CD8-positive, alpha-beta memory T cell (primary cell): ENCODE data around the gene MELK. TPM values are rescaled to one million over a fixed set of nuclear protein-coding genes. Genes with fewer than 3 reads are reported as not detected.

Experiments used
- CTCF ChIA-PET: fragments of 350-600 bp; sonication (Branson Sonifier 250); formaldehyde crosslinking; loops from one replicate; lab custom pipeline; 2021; ENCODE audit warnings: antibody characterized with exemption; lab: Charles Lee
- POLR2A ChIA-PET: fragments of 350-600 bp; sonication (Branson Sonifier 250); formaldehyde crosslinking; loops from one replicate; lab custom pipeline; 2021; ENCODE audit warnings: antibody characterized with exemption; lab: Charles Lee
- DNase-seq, 5 donors: peaks; one replicate each; pipeline versions ENCODE4 v3.0.0 to v3.0.0-alpha.2; 2020 to 2022; ENCODE audit warnings: mixed read lengths in 1 of 5
- H3K27ac ChIP-seq: one replicate; pipeline ENCODE4 v1.7.0; 2013; ENCODE audit warnings: low read depth, mild to moderate bottlenecking, low read length, moderate library complexity
- H3K27me3 ChIP-seq: 2 replicates; pipeline ENCODE4 v1.7.0; 2013; ENCODE audit warnings: low read length, mild to moderate bottlenecking; ENCODE audit not compliant: insufficient read depth, poor library complexity, severe bottlenecking
- H3K36me3 ChIP-seq: 2 replicates; pipeline ENCODE4 v1.7.0; 2013; ENCODE audit warnings: mild to moderate bottlenecking, low read length, moderate library complexity; ENCODE audit not compliant: insufficient read depth
- H3K4me1 ChIP-seq: 2 replicates; pipeline ENCODE4 v1.7.0; 2013; ENCODE audit warnings: mild to moderate bottlenecking, low read length, moderate library complexity; ENCODE audit not compliant: insufficient read depth
- H3K4me3 ChIP-seq: 2 replicates; pipeline ENCODE4 v1.7.0; 2013; ENCODE audit warnings: mild to moderate bottlenecking, low read length
- H3K9me3 ChIP-seq: 2 replicates; pipeline ENCODE4 v1.7.0; 2013; ENCODE audit warnings: mild to moderate bottlenecking, low read length
- H3K27ac Mint-ChIP-seq, 8 donors: one replicate each; pipeline ENCODE4 v1.8.0; 2020 to 2021; ENCODE audit warnings: mixed read lengths in 8 of 8, mild to moderate bottlenecking in 6 of 8, inconsistent platforms in 3 of 8, moderate library complexity in 3 of 8
- H3K27me3 Mint-ChIP-seq, 2 donors: one replicate each; pipeline ENCODE4 v1.8.0; 2020 to 2021; ENCODE audit warnings: mixed read lengths in 2 of 2, mild to moderate bottlenecking in 1 of 2, moderate library complexity in 1 of 2
- H3K36me3 Mint-ChIP-seq, 3 donors: one replicate each; pipeline ENCODE4 v1.8.0; 2020 to 2021; ENCODE audit warnings: mixed read lengths in 3 of 3, inconsistent platforms in 1 of 3, mild to moderate bottlenecking in 1 of 3
- H3K4me1 Mint-ChIP-seq, 3 donors: one replicate each; pipeline ENCODE4 v1.8.0; 2020 to 2021; ENCODE audit warnings: mixed read lengths in 3 of 3, inconsistent platforms in 1 of 3, mild to moderate bottlenecking in 1 of 3
- H3K4me3 Mint-ChIP-seq, 7 donors: one replicate each; pipeline ENCODE4 v1.8.0; 2020 to 2021; ENCODE audit warnings: mixed read lengths in 7 of 7, mild to moderate bottlenecking in 6 of 7, moderate library complexity in 4 of 7, inconsistent platforms in 2 of 7
- H3K9me3 Mint-ChIP-seq, 5 donors: one replicate each; pipeline ENCODE4 v1.8.0; 2020 to 2022; ENCODE audit warnings: mixed read lengths in 5 of 5, mild to moderate bottlenecking in 3 of 5, moderate library complexity in 2 of 5, inconsistent platforms in 1 of 5
- polyA plus RNA-seq: library from polyadenylated mRNA; unstranded; fragments of 300-500 nt; fragmentation: Illumina TruSeq; gene quantifications from one replicate; pipeline ENCODE4 v1.2.3, GENCODE V29; 2021
- total RNA-seq, 2 experiments: library from RNA; stranded (reverse); gene quantifications; one replicate each; pipeline ENCODE4 v1.2.3, GENCODE V29; 2021

Gene MELK
- total and polyA plus RNA-seq, 3 experiments from 2014 or later: 51.0 to 51.6 TPM; not detected in 1

- H3K4me3 ChIP-seq: no peak overlapping the region
- CTCF ChIA-PET: no interaction called here
Observed at GRCh38 chr9:36623280-36623679, 50.6 kb downstream of the MELK start.

GRCh38 chr9:36625006-36625615, 52.4 kb downstream of the MELK start:
- Mint-ChIP-seq H3K27ac (no peak overlapping the region), H3K36me3 (no peaks in the 10 kb centered on the region), H3K4me3 (no peak overlapping the region), H3K9me3 (no peaks in the 10 kb centered on the region), H3K4me1 (no peaks in the 10 kb centered on the region), H3K27me3 (no peaks in the 10 kb centered on the region)
- Histone ChIP-seq H3K36me3 (no peaks in the 10 kb centered on the region), H3K27me3 (no peaks in the 10 kb centered on the region), H3K4me1 (no peaks in the 10 kb centered on the region), H3K9me3 (no peaks in the 10 kb centered on the region), H3K27ac (no peak overlapping the region), H3K4me3 (no peak overlapping the region)
- DNase-seq: no peak
- ChIA-PET POLR2A (no interaction called here), CTCF (no interaction called here)

More at GRCh38 chr9:36623280-36623679, 50.6 kb downstream of the MELK start:
- Histone ChIP-seq H3K27ac (no peak overlapping the region), H3K36me3 (no peaks in the 10 kb centered on the region), H3K9me3 (no peaks in the 10 kb centered on the region), H3K4me1 (no peaks in the 10 kb centered on the region), H3K27me3 (no peaks in the 10 kb centered on the region)
- H3K27me3 Mint-ChIP-seq: no peaks in the 10 kb centered on the region
- POLR2A ChIA-PET: no interaction called here
- no peaks in the 10 kb centered on the region for H3K36me3 Mint-ChIP-seq
- no peak overlapping the region for H3K27ac Mint-ChIP-seq
- no peaks in the 10 kb centered on the region for H3K9me3 Mint-ChIP-seq
- DNase-seq: no peak
- no peaks in the 10 kb centered on the region for H3K4me1 Mint-ChIP-seq
- no peak overlapping the region for H3K4me3 Mint-ChIP-seq

GRCh38 chr9:36632892-36633291, 60.2 kb downstream of the MELK start:
- CTCF ChIA-PET: interaction anchor here (0.6 to 0.9 kb wide), 3 partner anchors 13 to 96 kb away, joined by 3 to 4 read pairs (median 3); no protein-coding TSS in a partner anchor

GRCh38 chr9:36637491-36638270, 65.0 kb downstream of the MELK start:
- H3K9me3 Mint-ChIP-seq: no peaks in the 10 kb centered on the region
- H3K27ac Mint-ChIP-seq: no peak overlapping the region
- Histone ChIP-seq H3K4me1 (no peaks in the 10 kb centered on the region), H3K4me3 (no peak overlapping the region), H3K36me3 (no peaks in the 10 kb centered on the region), H3K27ac (no peak overlapping the region), H3K9me3 (no peaks in the 10 kb centered on the region), H3K27me3 (no peaks in the 10 kb centered on the region)
- no peaks in the 10 kb centered on the region for H3K27me3 Mint-ChIP-seq
- CTCF ChIA-PET: interaction anchor here (1.1 kb wide), 1 partner anchor 11 kb away, joined by 3 read pairs; no protein-coding TSS in a partner anchor
- DNase-seq: no peak
- POLR2A ChIA-PET: no interaction called here
- no peak overlapping the region for H3K4me3 Mint-ChIP-seq
- H3K36me3 Mint-ChIP-seq: peaks cover 0 to 1% (median 0%) of the 10 kb centered on the region in 3 donors
- peaks cover 0 to 8% (median 6%) of the 10 kb centered on the region in 3 donors for H3K4me1 Mint-ChIP-seq

More at GRCh38 chr9:36632892-36633291, 60.2 kb downstream of the MELK start:
- no peak overlapping the region for H3K27ac Mint-ChIP-seq
- no peaks in the 10 kb centered on the region for H3K9me3 ChIP-seq
- no peaks in the 10 kb centered on the region for H3K27me3 Mint-ChIP-seq
- no peak overlapping the region for H3K27ac ChIP-seq
- H3K4me1 ChIP-seq: no peaks in the 10 kb centered on the region
- no peaks in the 10 kb centered on the region for H3K4me1 Mint-ChIP-seq
- no peaks in the 10 kb centered on the region for H3K27me3 ChIP-seq
- H3K36me3 Mint-ChIP-seq: no peaks in the 10 kb centered on the region
- no peak overlapping the region for H3K4me3 Mint-ChIP-seq
- H3K4me3 ChIP-seq: no peak overlapping the region
- H3K36me3 ChIP-seq: no peaks in the 10 kb centered on the region
- no peaks in the 10 kb centered on the region for H3K9me3 Mint-ChIP-seq
- POLR2A ChIA-PET: no interaction called here
- DNase-seq: no peak

- Histone ChIP-seq H3K9me3 (no peaks in the 10 kb centered on the region), H3K27me3 (no peaks in the 10 kb centered on the region), H3K36me3 (no peaks in the 10 kb centered on the region), H3K4me3 (no peak overlapping the region), H3K27ac (no peak overlapping the region), H3K4me1 (no peaks in the 10 kb centered on the region)
- Mint-ChIP-seq H3K4me1 (peaks cover 0 to 8% (median 6%) of the 10 kb centered on the region in 3 donors), H3K36me3 (peaks cover 0 to 1% (median 0%) of the 10 kb centered on the region in 3 donors), H3K4me3 (no peak overlapping the region), H3K27me3 (no peaks in the 10 kb centered on the region), H3K9me3 (no peaks in the 10 kb centered on the region), H3K27ac (no peak overlapping the region)
- no peak for DNase-seq
- CTCF ChIA-PET: no interaction called here
- POLR2A ChIA-PET: no interaction called here
Observed at GRCh38 chr9:36640771-36641381, 68.2 kb downstream of the MELK start.

GRCh38 chr9:36642817-36643216, 70.1 kb downstream of the MELK start:
- Mint-ChIP-seq H3K9me3 (no peaks in the 10 kb centered on the region), H3K36me3 (peaks cover 0 to 1% (median 0%) of the 10 kb centered on the region in 3 donors), H3K4me3 (no peak overlapping the region), H3K4me1 (peaks cover 0 to 8% (median 6%) of the 10 kb centered on the region in 3 donors), H3K27me3 (no peaks in the 10 kb centered on the region), H3K27ac (no peak overlapping the region)
- Histone ChIP-seq H3K27ac (no peak overlapping the region), H3K27me3 (no peaks in the 10 kb centered on the region), H3K4me1 (no peaks in the 10 kb centered on the region), H3K4me3 (no peak overlapping the region), H3K9me3 (no peaks in the 10 kb centered on the region), H3K36me3 (no peaks in the 10 kb centered on the region)
- POLR2A ChIA-PET: no interaction called here
- no peak for DNase-seq
- CTCF ChIA-PET: no interaction called here

GRCh38 chr9:36656842-36657241, 84.1 kb downstream of the MELK start:
- peaks cover 0 to 3% (median 0%) of the 10 kb centered on the region in 3 donors for H3K4me1 Mint-ChIP-seq
- H3K9me3 Mint-ChIP-seq: peaks cover 0 to 4% (median 0%) of the 10 kb centered on the region in 5 donors
- Histone ChIP-seq H3K9me3 (no peaks in the 10 kb centered on the region), H3K27me3 (no peaks in the 10 kb centered on the region), H3K4me3 (no peak overlapping the region), H3K36me3 (no peaks in the 10 kb centered on the region), H3K27ac (no peak overlapping the region), H3K4me1 (no peaks in the 10 kb centered on the region)
- H3K27me3 Mint-ChIP-seq: peaks cover 0 to 2% of the 10 kb centered on the region in 2 donors
- H3K27ac Mint-ChIP-seq: no peak overlapping the region
- no peak for DNase-seq
- no peak overlapping the region for H3K4me3 Mint-ChIP-seq
- POLR2A ChIA-PET: no interaction called here
- peaks cover 0 to 15% (median 2%) of the 10 kb centered on the region in 3 donors for H3K36me3 Mint-ChIP-seq
- CTCF ChIA-PET: no interaction called here

GRCh38 chr9:36659500-36659899, 86.8 kb downstream of the MELK start:
- no peak overlapping the region for H3K27ac ChIP-seq
- no peaks in the 10 kb centered on the region for H3K27me3 ChIP-seq
- no peak overlapping the region for H3K4me3 ChIP-seq
- no peaks in the 10 kb centered on the region for H3K36me3 ChIP-seq
- H3K9me3 ChIP-seq: no peaks in the 10 kb centered on the region
- H3K4me1 ChIP-seq: no peaks in the 10 kb centered on the region
- H3K4me1 Mint-ChIP-seq: peaks cover 0 to 3% (median 0%) of the 10 kb centered on the region in 3 donors
- peaks cover 0 to 2% of the 10 kb centered on the region in 2 donors for H3K27me3 Mint-ChIP-seq
- no peak overlapping the region for H3K27ac Mint-ChIP-seq
- CTCF ChIA-PET: no interaction called here
- H3K36me3 Mint-ChIP-seq: peaks cover 0 to 15% (median 2%) of the 10 kb centered on the region in 3 donors
- no peak overlapping the region for H3K4me3 Mint-ChIP-seq
- DNase-seq: no peak
- H3K9me3 Mint-ChIP-seq: peaks cover 0 to 4% (median 0%) of the 10 kb centered on the region in 5 donors
- POLR2A ChIA-PET: no interaction called here
